Fibroblast of upper back skin (primary cell): ENCODE measurements around the gene CLDN14.
"Not testable (repeated sequence)": the region's sequence is repeated elsewhere in the genome, so short reads cannot be mapped to it uniquely, and the experiment has no call there.

ENCODE experiments used
- DNase-seq: peaks from one replicate; pipeline ENCODE4 v3.0.0-alpha.2; 2013

The CLDN14 gene

DNA sequence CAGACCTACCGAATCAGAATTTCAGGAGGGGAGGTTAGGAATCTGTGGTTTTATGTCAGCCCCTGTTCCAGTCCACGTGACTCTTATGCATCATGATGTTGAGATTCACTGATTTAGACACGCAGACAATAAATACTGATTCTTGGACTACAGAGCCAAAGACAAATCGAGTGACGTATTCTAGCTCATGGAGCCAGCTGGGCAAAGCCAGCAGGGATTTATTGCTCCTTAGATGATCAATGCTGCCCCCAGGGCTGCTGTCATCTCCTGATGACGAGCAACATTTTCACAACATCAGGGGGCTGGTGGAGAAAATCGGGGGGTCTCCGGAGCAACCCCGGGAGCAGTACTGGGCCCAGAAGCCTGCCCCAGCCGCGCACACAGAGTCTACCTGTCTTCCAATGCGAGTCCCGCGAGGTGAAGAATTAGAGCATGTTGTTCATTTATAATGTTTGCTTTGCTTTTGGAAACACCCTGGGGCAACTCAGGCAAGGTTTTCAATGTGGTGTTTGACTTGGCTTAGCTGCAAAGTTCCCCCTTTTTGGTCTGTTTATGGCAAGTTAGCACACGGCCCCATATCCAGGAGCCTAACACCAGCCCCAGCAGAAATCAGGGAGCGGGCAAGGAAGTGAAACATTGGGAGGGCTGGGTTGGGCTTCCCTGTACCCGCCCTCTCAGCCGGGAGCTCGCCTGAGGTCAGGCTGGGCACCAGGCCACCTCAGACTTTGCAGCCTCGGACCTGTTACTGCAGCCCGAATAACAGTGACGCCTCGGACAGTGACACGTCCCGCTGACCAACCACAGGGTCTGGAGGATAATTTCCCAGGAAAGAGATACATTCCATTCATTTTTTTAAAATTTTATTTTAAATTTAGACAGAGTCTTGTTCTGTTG is 19.9 kb upstream of the CLDN14 start:
- no peak for DNase-seq

GRCh38 chr21:36494557-36494956 is 14.6 kb upstream of the CLDN14 start:
- no peak for DNase-seq

DNA sequence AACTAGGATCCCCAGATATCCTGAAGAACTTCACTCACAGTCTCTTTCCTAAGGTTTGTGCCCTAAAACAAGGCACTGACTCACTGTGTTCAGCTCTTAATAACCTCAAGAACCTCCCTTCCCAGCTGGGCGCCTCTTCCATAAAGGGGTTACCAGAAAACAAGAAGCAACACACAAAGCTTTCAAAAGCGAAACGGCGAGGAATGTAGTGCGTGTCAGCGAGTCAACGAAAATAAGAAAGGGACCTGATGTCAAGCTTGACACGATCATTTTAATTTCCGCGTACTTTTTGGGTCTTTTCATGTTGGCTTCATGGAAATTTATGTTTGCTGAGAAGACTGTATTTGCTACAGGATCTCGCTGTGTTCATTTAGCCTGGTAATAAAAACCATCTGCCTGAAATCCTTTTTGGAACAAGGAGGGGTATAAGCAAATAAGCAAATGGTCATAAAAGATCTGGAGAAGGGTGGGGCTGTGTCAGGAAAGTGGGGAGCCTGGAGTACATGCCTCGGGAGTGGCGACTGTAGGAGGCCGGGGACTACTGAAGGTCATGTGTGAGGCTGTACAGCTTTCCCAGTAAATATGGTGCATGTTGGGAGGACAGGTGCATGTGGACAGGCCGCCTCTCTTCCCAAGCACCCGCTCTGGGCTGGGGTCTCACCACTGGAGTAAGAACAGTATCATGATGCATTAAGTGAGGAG is 11.4 kb upstream of the CLDN14 start:
- peak; percentile 68 for DNase-seq

DNA sequence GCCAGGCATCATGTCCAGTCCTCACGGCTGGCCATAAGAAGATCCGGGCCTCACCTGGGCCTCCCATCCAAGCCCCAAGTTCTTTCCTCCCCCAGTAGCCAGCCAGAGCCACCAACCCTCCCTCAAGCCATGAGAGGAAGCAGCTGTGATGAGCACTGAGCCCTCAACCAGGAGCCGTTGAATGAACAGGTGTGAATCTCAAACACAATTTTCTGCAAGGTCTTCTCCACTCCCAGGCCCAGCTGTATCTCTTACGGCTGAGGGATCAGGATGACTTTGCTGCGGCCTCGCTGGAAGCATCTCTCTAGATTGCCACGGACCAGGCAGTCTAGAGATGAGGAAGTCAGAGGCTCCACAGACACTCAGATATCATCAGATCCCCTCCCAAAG is 9.8 kb upstream of the CLDN14 start:
- DNase-seq: no peak

DNA sequence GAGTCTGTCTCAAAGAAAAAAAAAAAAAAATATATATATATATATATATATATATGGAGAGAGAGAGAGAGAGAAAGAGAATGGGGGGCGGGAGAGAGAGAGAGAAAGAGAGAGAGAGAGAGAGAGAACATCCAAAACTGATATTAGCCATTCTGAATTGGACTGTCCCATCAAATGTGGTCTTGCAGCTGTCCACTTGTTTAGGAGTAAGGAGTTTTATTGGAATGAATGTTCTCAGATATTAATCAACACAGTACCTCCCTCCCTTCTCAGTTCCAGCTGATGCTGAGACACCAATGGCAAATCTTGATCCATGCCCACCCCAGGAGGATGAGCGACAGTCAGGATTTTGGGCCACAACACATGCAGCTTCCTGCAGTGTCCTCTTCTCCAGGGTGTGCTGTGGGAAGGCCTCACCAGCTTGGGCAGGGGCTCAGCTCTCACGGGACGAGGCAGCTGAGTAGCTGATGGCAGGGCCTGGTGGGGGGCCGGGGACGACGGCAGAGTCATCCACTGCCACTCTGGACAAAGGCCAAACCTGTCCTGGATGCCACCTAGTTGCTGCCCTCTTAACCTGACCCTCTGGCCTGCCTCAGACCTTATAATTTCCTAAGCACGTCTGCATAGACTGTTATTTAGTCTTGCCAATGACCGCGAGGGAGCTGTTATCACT is 9.3 kb upstream of the CLDN14 start:
- DNase-seq: no peak

DNA sequence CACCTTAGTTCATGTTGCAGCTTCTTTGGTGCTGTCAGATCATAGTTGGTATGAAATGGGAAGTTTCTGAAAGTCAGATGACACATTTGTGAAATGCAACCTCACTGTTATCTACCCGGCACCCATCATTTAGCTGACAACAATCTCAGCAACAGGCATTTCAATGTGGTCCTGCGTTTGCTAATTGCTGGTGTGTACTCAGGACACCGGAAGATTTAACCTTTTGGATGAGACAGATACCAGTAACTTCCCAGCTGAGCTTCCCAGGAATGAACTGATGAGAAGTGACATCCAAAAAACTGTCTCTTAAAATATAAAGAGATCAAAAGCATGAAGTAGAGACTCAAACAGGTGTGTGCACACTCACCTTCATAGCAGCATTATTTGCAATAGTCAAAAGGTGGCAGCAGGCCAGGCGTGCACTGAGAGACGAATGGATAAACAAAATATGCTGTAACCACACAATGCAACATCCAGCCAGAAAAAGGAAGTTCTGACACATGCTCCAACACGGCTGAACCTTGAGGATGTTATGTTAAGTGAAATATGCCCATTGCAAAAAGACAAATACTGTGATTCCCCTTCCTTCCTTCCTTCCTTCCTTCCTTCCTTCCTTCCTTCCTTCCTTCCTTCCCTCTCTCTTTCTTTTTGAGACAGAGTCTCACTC is 7.9 kb upstream of the CLDN14 start:
- peak; percentile 35 for DNase-seq

- no peak for DNase-seq
Measured at GRCh38 chr21:36486246-36486645, 6.3 kb upstream of the CLDN14 start.

DNA sequence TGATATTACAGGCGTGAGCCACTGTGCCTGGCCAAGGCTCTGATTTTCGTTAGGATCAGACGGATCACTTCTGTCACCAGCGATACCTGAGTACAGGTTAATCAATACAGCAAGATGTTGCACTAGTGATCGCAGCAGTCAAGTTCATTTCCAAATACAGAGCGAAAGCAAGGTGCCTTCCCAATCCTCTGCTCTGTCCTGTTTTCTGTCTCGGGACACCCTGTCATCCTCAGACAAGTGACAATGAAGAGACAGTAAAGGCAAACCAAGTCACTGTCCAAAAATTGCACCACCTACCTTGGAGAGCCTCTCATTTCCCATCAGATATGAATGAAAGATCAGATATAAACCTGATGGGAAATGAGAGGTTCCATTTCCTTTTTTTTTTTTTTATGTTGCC is 5.6 kb upstream of the CLDN14 start:
- no peak for DNase-seq

GRCh38 chr21:36483095-36483494 is 3.2 kb upstream of the CLDN14 start:
- DNase-seq: no peak

- no peak for DNase-seq
Measured at GRCh38 chr21:36482673-36483072, 2.8 kb upstream of the CLDN14 start.

DNA sequence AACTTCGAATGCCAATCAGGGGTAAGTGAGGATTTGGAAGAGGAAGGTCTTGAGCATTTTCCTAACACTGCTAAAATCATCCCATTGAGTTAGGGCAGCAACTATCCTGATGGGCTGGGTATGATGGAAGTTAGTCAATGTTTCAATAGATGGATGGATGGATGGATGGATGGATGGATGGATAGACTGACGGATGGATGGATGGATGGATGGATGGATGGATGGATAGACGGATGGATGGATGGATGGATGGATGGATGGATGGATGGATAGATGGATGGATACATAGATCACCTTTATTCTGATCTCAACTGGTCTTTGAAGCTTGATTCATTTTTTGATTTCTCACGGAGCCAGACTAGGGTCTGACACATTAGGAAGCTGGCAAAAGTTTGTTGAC is 2.3 kb upstream of the CLDN14 start:
- no peak for DNase-seq

DNA sequence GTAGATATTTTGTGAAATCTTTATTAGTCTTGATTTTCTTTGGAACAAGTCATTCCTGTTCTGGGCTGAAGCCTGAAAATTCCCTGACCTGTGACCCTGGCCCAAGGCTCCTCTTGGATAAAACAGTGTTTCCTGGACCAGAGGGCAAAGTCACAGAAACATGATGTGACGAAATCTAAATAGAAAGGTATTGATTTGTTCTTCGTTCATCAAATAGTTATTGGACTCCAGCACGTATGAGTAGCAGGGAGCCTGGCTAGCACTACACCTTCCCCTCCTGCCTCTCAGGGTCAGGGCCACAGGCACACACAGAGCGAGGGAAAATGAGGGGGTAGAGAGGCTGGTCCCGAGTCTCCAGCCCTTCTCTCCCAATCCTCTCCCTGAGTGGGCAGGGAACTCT is 1.7 kb upstream of the CLDN14 start:
- DNase-seq: no peak

DNA sequence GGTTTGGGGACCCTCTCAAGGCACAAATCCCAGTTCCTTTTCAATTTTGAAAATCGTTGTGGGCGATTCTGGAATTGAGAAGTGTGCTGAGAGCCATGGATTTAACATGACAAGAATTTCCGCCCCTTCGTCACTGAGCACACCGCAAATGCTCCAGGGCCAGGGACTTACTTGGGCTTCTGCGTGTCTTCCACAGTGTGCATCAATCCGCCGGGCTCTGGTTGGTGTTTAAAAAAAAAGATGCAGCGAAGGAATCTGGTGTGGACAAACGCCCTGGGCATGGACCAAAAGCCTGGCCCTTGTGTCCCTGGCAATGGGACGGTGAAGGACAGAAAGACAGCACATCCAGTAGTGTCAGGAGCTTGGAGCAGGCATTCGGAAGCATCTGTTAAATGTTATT is 696 bp upstream of the CLDN14 start:
- no peak for DNase-seq

DNA sequence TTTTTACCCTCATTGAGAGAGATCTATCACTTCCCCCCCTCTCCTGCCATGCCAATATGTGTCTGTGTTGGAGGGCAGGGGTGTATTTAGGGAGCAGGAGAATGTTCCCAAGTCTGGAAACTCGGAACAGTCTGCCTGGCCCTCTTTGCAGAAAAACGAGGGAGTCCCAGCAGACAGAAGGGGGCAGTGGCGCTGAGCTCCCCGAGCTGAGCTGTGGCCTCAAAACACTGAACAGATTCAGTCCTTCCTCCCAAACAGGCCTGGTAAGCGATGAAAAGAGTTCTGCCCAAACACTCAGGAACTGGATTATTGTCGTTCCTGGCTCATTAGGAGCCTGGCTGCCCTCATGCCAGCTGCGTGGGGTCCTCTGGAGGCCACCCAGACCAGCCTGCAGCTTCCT is 981 bp downstream of the CLDN14 start:
- DNase-seq: peak; percentile 43

DNA sequence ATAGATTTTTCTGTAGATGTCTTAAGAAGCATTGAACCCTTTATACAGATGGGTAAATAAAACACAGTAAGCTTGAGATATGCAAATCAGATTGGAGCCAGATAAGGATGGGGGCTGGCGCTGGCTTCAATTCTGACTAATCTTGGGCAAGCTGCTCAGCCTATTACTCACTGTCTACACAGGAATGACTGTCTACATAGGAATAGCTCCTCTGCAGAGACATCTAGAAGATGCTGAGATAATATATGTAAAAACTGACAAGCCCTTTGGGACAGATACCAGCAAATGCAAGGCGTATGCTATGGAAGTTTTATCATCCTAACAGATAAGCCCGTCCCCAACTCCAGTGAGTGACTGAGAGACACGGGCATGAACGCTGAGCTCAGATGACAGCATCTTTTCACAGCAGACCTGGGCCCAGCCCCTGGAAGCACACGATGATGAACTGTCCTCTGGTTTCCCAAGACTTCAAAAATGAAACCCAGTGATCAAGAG is 1.7 kb downstream of the CLDN14 start:
- DNase-seq: peak; percentile 95

DNA sequence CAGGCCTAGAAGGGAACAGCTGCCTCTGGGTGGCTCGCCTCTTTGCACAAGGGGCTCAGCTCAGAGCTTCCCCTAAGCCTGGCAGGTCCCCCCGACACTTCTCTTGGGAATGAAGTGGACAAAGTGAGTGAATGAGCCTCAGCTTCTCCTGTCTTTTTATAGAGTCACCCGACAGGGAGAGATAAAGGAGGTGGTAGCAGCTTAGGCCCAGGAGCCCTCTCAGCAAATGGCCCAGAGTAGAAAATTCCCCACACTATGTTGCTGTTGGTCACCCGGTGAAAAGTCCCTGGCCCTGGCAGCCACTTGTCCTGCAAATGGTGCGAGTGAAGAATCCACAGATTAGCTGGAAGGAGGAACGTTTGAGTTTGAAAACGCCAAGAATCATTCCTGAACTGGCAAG is 2.4 kb downstream of the CLDN14 start:
- DNase-seq: no peak

DNA sequence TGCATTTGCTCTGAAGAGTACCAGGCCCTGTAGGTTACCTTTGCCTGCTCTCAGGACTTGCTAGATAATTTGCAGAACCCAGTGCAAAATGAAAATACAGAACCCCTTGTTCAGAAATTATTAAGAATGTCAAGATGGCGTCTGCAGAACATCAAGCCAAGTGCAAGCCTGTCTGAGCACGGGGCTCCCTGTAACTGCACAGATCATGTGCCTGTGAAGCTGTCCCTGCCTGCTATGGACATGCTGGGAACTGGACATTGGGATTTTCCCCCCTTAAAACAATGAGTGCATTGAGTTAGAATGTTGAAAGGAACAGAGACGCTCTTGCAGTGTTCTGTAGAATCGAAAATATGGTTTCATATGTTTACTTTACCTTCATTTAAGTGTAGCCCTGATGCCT is 2.9 kb downstream of the CLDN14 start:
- DNase-seq: no peak

GRCh38 chr21:36476541-36476940 is 3.4 kb downstream of the CLDN14 start:
- not testable (repeated sequence) for DNase-seq

DNA sequence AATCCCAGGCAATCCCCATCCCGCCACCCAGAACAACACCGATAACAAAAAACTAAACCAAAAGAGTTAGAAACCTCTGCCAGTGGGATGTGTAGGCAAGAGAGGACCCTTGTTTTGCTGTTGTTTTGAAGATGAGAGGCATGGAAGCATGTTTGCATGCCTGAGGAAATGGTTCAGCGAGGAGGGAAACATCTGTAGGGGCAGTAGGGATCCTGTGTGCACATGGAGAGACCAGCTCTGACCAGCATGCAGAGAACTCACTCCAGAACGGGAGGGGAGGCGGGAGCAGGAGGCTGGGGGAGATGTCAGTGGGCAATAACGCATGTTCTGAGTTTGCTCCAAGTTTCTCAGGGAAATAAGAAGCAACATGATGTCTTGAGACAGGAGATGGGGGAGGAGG is 5.3 kb downstream of the CLDN14 start:
- DNase-seq: no peak

GRCh38 chr21:36473203-36473602 is 6.7 kb downstream of the CLDN14 start:
- no peak for DNase-seq

DNA sequence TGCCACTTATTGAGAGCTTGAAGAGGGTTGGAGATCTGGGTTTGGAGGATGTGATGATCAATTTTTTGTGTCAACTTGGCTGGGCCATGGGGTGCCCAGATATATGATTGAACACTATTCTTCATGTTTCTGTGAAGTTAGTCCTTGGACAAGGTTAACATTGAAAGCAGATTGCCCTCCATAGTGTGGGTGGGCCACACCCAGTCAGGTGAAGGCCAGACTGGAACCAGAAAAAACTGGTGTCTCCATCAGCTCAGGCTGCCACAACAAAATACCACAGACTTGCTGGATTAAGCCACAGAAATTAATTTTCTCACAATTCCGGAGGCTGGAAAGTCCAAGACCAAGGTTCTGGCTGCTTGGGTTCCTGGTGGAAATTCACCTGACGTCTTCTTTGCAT is 7.5 kb downstream of the CLDN14 start:
- DNase-seq: no peak

DNA sequence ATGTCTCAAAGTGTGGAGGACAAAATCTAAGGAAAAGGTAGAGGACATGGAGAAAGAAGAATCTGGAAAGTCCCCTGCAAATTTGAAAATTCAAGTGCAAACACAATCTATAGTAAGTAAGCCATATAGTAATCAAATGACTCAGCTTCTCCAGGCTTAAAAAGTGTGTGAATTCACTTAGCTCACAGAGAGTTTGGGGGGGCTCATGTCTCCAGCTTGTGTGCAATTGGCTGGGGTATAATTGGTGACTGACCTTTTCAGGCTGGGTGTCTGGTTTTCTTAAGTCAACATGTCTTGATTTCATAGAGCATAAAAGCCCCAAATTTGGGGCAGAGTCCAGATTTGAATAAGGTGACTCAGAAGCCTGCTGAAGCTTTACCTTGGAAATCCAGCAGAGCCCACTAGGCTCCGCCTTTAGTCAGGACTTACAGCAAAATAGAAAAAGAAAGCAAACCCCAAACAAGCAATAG is 8.6 kb downstream of the CLDN14 start:
- DNase-seq: peak; percentile 74

GRCh38 chr21:36470294-36470693 is 9.6 kb downstream of the CLDN14 start:
- DNase-seq: peak; percentile 26
